ENCODE measurements around the gene SCGB1C1. TPM values are rescaled to one million over a fixed set of nuclear protein-coding genes. Genes with fewer than 3 reads are reported as not detected.
"Not testable (repeated sequence)": the region's sequence is repeated elsewhere in the genome, so short reads cannot be mapped to it uniquely, and the experiment has no call there.

Gene SCGB1C1
- total and polyA plus RNA-seq, 8 donors: not detected

DNA sequence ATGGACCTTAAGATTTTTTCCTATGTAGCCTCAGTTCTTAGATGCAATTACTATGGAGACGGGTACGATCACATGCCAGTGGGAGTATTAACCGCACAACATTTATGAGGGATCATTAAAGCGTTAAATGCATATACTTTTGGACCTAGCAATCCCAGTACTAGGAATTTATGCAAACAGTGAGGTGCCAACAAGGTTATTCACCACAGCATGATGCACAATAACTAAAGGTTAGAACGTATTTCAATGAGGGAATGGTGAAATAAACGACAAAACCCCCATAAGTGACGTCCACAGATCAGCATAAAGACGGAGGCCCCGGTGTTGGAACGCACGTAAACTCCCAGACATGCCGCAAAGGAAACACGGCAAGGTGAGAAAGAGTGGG is 42.7 kb downstream of the SCGB1C1 start:
- no peaks in the 10 kb centered on the region for H3K27me3 ChIP-seq
- WGBS, 5 donors: 1 to 3% (median 2%) methylated on average over 13 of the region's 13 CpGs
- DNase-seq: no peak
- H3K36me3 ChIP-seq: peaks cover 0 to 34% (median 24%) of the 10 kb centered on the region in 4 donors
- peaks cover 22 to 48% (median 35%) of the 10 kb centered on the region in 4 donors for H3K4me1 ChIP-seq
- intact Hi-C loops (cut with DNase I; ENCODE audit: low total_unique reads): no loop called here
- H3K9me3 ChIP-seq: no peaks in the 10 kb centered on the region
- H3K27ac ChIP-seq: peak overlapping the region; percentile 94 to 97 (median 95)
- TF ChIP-seq POLR2A (IDR thresholded peaks at IDR 0.05) (no peak), EP300 (IDR thresholded peaks at IDR 0.05) (no peak), POLR2AphosphoS5 (IDR thresholded peaks at IDR 0.05) (no peak), CTCF (IDR thresholded peaks at IDR 0.05) (no peak)
- peak overlapping the region; percentile 92 to 95 (median 94) for H3K4me3 ChIP-seq

- DNase-seq: peak; percentile 89 to 95
- no peaks in the 10 kb centered on the region for H3K9me3 ChIP-seq
Measured at GRCh38 chr11:235997-236773, 43.3 kb downstream of the SCGB1C1 start, which contains the start of gene SIRT3. TSS of gene SIRT3 (minus strand) at chr11:236342. CDS start at chr11:236328, 14 bp downstream.

GRCh38 chr11:236774-237767 is 44.2 kb downstream of the SCGB1C1 start, which contains the start of gene PSMD13:
TSS of gene PSMD13 (plus strand) at chr11:236976. CDS start at chr11:237050, 74 bp downstream.
- 1 to 2% (median 1%) methylated on average over 25 to 62 of the region's 62 CpGs for whole genome bisulfite sequencing, 5 donors

More at GRCh38 chr11:235997-236773, 43.3 kb downstream of the SCGB1C1 start, which contains the start of gene SIRT3:
- Histone ChIP-seq H3K4me3 (peak within 1 kb of the TSS; percentile 92 to 95 (median 94)), H3K36me3 (peaks cover 4 to 39% (median 30%) of the 10 kb centered on the region in 4 donors), H3K27me3 (no peaks in the 10 kb centered on the region), H3K27ac (peak within 1 kb of the TSS; percentile 94 to 97 (median 96)), H3K4me1 (peaks cover 22 to 49% (median 35%) of the 10 kb centered on the region in 4 donors)
- intact Hi-C loops (cut with DNase I; ENCODE audit: low total_unique reads): no loop called here
- TF ChIP-seq CTCF (IDR thresholded peaks at IDR 0.05) (peak in 3 of 7 experiments; percentile 8 to 19 (median 18)), EP300 (IDR thresholded peaks at IDR 0.05) (no peak), POLR2AphosphoS5 (IDR thresholded peaks at IDR 0.05) (peak in 2 of 3 donors; percentile 58 to 66), POLR2A (IDR thresholded peaks at IDR 0.05) (no peak)
- WGBS, 5 donors: 0 to 1% (median 1%) methylated on average over 19 to 64 of the region's 70 CpGs

DNA sequence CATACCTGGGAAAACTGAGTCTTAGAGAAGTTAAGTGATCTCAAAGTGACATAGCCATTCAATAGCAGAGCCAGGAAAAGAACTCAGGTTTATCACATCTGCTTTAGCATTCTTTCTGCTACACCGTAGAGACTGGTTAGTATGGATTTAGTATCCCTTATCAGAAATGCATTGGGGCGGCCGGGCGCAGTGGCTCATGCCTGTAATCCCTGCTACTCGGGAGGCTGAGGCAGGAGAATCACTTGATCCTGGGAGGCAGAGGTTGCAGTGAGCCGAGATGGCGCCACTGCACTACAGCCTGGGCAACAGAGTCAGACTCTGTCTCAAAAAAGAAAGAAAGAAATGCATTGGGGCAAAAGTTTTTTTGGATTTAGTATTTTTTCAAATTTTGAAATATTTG is 45.5 kb downstream of the SCGB1C1 start:
- H3K4me3 ChIP-seq; H3K27ac ChIP-seq; H3K9me3 ChIP-seq; H3K27me3 ChIP-seq; DNase-seq; intact Hi-C loops (cut with DNase I; ENCODE audit: low total_unique reads): not testable (repeated sequence)
- Histone ChIP-seq H3K4me1 (peaks cover 22 to 49% (median 35%) of the 10 kb centered on the region in 4 donors), H3K36me3 (peaks cover 12 to 45% (median 39%) of the 10 kb centered on the region in 4 donors)
- 74 to 89% (median 81%) methylated on average over 7 of the region's 7 CpGs for WGBS, 5 donors

More at GRCh38 chr11:236774-237767, 44.2 kb downstream of the SCGB1C1 start, which contains the start of gene PSMD13:
- Histone ChIP-seq H3K4me1 (peaks cover 22 to 49% (median 35%) of the 10 kb centered on the region in 4 donors), H3K9me3 (no peaks in the 10 kb centered on the region), H3K27ac (peak within 1 kb of the TSS; percentile 94 to 97 (median 96)), H3K4me3 (peak within 1 kb of the TSS; percentile 92 to 95 (median 94)), H3K36me3 (peaks cover 12 to 45% (median 38%) of the 10 kb centered on the region in 4 donors), H3K27me3 (no peaks in the 10 kb centered on the region)
- peak in 2 of 7 experiments; percentile 5 to 30 for TF ChIP-seq CTCF (IDR thresholded peaks at IDR 0.05)
- peak; percentile 69 to 79 (median 76) for TF ChIP-seq POLR2AphosphoS5 (IDR thresholded peaks at IDR 0.05)
- TF ChIP-seq EP300 (IDR thresholded peaks at IDR 0.05): no peak
- peak; percentile 88 to 96 for DNase-seq
- intact Hi-C loops (cut with DNase I; ENCODE audit: low total_unique reads): no loop called here
